ENCODE data around the gene LSMEM2.
A peak's percentile ranks its signal among the peaks of the same experiment; 100 is the strongest.
"Not testable (repeated sequence)": the region's sequence is repeated elsewhere in the genome, so short reads cannot be mapped to it uniquely, and the experiment has no call there.

The LSMEM2 gene

DNA sequence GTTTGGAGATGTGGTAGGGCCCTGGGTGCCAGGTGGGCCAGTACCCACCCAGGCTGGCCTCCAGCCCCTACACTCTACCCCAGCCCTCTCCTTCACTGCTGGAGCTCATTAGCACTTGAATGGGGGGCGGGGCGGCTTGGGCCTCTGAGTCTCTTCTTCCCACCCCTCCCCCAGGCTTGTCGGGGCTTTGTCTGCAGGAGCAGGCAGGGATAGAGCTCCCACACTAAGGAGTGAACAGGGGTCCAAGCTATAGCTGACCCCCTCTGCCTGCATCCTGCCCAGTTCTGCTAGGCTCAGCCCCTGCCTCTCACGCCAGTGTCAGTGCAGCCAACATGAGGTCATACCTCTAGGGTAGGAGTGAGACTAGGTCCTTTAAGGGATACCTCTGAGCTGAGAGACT is 37.7 kb upstream of the LSMEM2 start:
- DNase-seq (ENCODE audit: low read depth): no peak
- no peak overlapping the region for H3K4me3 ChIP-seq (ENCODE audit: low read depth, low read length)
- TF ChIP-seq CTCF (IDR thresholded peaks at IDR 0.05; ENCODE audit: low read depth, low read length, missing control alignments): no peak

DNA sequence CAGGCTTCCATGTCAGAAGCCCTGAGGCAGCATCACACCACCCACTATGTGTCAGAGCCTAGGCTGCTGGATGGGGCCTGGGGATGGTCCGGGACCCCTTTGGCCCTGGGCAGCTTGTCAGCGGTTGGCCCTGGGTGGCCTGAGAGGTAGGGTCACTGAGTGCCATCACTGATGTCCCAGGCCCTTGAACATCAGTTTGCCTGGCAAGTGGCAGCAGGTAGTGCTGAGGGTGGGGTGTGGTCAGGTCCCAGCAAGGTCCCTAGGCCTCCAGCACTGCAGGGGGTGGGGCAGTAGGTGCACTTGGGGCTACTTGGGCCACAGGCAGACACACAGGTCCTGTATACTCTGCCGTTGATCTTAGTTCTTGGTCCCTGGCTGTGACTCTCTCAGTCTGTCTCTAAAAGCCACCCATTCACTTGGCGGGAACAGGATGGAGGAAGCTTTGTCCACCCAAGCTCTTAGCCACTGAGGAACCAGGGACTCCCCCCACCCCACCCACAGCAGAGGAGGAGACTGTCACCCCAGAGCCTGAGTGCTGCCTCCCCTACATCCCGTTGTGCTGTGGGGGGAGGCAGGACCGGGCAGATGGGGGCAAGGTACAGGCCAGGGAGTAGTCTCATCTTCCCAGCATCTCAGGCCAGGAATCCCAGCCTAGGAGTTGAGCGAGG is 37.0 kb upstream of the LSMEM2 start:
- DNase-seq (ENCODE audit: low read depth): no peak
- no peak overlapping the region for H3K4me3 ChIP-seq (ENCODE audit: low read depth, low read length)
- TF ChIP-seq CTCF (IDR thresholded peaks at IDR 0.05; ENCODE audit: low read depth, low read length, missing control alignments): no peak

DNA sequence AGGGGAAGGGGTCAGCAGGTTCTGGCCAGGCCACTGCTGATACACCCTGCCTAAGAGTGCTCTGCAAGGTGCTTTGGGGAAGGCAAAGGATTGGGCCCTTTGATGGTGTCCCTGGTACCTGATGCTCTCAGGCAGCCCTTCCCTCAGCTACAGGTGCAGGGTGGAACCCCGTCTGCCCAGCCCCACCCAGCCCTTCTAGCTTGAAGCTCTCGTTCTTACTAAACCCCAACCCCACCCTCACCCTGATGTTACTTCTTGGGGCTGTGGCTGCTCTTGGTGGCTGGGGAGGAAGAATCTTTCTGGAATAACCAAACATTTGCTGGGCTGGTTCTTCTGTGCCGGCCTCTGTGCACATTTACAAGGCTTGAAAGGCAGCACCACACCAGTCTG is 36.5 kb upstream of the LSMEM2 start:
- no peak for DNase-seq (ENCODE audit: low read depth)
- no peak for TF ChIP-seq CTCF (IDR thresholded peaks at IDR 0.05; ENCODE audit: low read depth, low read length, missing control alignments)
- no peak overlapping the region for H3K4me3 ChIP-seq (ENCODE audit: low read depth, low read length)

DNA sequence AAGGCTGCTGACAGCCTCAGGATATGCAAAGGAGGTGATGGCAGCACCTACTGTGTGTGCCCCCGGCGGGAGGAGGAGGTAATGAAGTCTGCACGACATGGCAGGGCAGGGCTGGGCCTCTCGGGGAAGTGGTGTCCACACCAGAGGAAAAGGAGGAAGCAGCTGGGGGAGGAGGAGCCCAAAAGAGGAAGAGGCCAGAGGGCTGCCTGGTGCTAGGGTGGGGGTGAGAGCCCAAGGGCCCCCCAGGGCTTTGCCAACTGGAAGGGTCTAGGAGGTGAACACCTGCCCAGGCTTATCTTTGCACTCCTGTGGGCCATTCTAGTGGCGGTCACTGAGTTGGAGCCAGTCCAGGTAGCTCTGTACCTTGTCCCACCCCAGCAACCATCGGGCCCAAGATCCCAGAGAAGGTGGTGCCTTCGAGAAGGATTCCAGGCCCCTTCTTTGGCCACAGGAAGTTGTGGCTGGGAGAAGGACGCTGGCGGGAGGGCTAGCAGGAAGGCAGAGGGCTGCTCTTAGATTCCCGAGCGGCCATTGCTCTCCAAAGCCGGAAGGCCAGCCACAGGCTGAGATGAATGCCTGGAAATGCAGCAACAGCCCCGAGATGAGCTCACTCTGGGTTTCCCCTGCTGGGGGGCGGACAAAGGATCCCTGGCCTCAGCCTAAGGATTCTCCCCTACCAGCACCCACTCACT is 35.9 kb upstream of the LSMEM2 start:
- no peak for DNase-seq (ENCODE audit: low read depth)
- TF ChIP-seq CTCF (IDR thresholded peaks at IDR 0.05; ENCODE audit: low read depth, low read length, missing control alignments): peak; percentile 7
- H3K4me3 ChIP-seq (ENCODE audit: low read depth, low read length): no peak overlapping the region

GRCh38 chr3:50243543-50243895 is 35.4 kb upstream of the LSMEM2 start:
- TF ChIP-seq CTCF (IDR thresholded peaks at IDR 0.05; ENCODE audit: low read depth, low read length, missing control alignments): no peak
- no peak overlapping the region for H3K4me3 ChIP-seq (ENCODE audit: low read depth, low read length)
- DNase-seq (ENCODE audit: low read depth): no peak

GRCh38 chr3:50244813-50245212 is 34.1 kb upstream of the LSMEM2 start:
- H3K4me3 ChIP-seq (ENCODE audit: low read depth, low read length); DNase-seq (ENCODE audit: low read depth): not testable (repeated sequence)

DNA sequence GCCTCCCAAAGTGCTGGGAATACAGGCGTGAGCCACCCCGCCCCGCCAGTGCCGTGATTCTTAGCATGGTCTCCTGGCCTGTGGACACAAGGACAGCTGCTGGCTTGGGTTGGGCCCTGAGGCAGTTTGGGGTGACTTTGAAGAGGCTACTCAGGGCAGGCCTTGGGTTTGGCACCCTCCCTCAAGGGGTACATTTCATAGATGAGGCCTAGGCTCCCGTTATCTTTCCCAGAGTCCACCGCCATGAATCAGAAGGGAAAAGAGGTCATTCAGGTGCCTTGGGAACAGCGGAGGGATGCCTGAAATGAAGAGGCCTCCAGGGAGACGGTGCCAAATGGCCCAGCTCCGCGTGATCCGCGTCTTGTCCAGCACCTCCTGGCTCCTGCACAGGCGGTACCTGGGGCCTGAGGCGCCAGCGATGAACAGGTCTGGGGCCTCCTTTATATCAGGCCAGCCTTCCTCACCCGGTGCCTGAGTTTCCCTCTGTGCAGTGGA is 33.6 kb upstream of the LSMEM2 start:
- no peak for TF ChIP-seq CTCF (IDR thresholded peaks at IDR 0.05; ENCODE audit: low read depth, low read length, missing control alignments)
- no peak overlapping the region; the same call in 1 of the 2 replicates for H3K4me3 ChIP-seq (ENCODE audit: low read depth, low read length)
- no peak for DNase-seq (ENCODE audit: low read depth)
